ENCODE measurements around the gene ABCG4.

- TF ChIP-seq CTCF (conservative IDR thresholded peaks at IDR 0.05; ENCODE audit: low read depth, low read length) (peak; percentile 98), EZH2 (IDR thresholded peaks at IDR 0.05; ENCODE audit: borderline replicate concordance, low read depth, low read length, poor library complexity, severe bottlenecking) (no peak)
These were observed 57.0 kb downstream of the ABCG4 start, which contains the start of gene CBL for GRCh38 chr11:119205574-119206510.
